Measurements from ENCODE around the gene PGAM5.
"Not testable (repeated sequence)": the region's sequence is repeated elsewhere in the genome, so short reads cannot be mapped to it uniquely, and the experiment has no call there.

PGAM5 gene

GRCh38 chr12:132685400-132685799 is 25.2 kb upstream of the PGAM5 start:
- no peak overlapping the region for H3K4me3 ChIP-seq (ENCODE audit: low read depth in 1 of 2, low read length in 1 of 2)
- H3K4me1 ChIP-seq (ENCODE audit: control insufficient read depth in 1 of 2, insufficient read depth in 1 of 2, low read depth in 1 of 2, low read length in 1 of 2), result peaks cover 11 to 14% of the 10 kb centered on the region in 2 experiments

GRCh38 chr12:132686825-132687210 is 23.8 kb upstream of the PGAM5 start:
- no peak for TF ChIP-seq CTCF (IDR thresholded peaks at IDR 0.05)
- H3K36me3 ChIP-seq, result no peaks in the 10 kb centered on the region
- H3K9me3 ChIP-seq, result no peaks in the 10 kb centered on the region
- peaks cover 9% of the 10 kb centered on the region for H3K27me3 ChIP-seq
- peaks cover 11 to 14% of the 10 kb centered on the region in 2 experiments for H3K4me1 ChIP-seq (ENCODE audit: control insufficient read depth in 1 of 2, insufficient read depth in 1 of 2, low read depth in 1 of 2, low read length in 1 of 2)
- peak overlapping the region; percentile 52 for H3K27ac ChIP-seq
- H3K4me3 ChIP-seq (ENCODE audit: low read depth in 1 of 2, low read length in 1 of 2), result peak overlapping the region; percentile 72 to 88

More at GRCh38 chr12:132685400-132685799, 25.2 kb upstream of the PGAM5 start:
- no peaks in the 10 kb centered on the region for H3K9me3 ChIP-seq
- no peak for TF ChIP-seq CTCF (IDR thresholded peaks at IDR 0.05)
- peaks cover 9% of the 10 kb centered on the region for H3K27me3 ChIP-seq
- H3K27ac ChIP-seq, result no peak overlapping the region
- no peaks in the 10 kb centered on the region for H3K36me3 ChIP-seq

- Histone ChIP-seq H3K36me3 (no peaks in the 10 kb centered on the region), H3K27ac (peak within 1 kb of the TSS; percentile 52), H3K9me3 (no peaks in the 10 kb centered on the region), H3K27me3 (peaks cover 9% of the 10 kb centered on the region), H3K4me1 (ENCODE audit: control insufficient read depth in 1 of 2, insufficient read depth in 1 of 2, low read depth in 1 of 2, low read length in 1 of 2) (peaks cover 11 to 14% of the 10 kb centered on the region in 2 experiments), H3K4me3 (ENCODE audit: low read depth in 1 of 2, low read length in 1 of 2) (peak within 1 kb of the TSS; percentile 72 to 88)
- TF ChIP-seq CTCF (IDR thresholded peaks at IDR 0.05), result no peak
Measured at GRCh38 chr12:132687211-132688164, 23.2 kb upstream of the PGAM5 start, which contains the start of the genes POLE and PXMP2. POLE (minus strand) TSS chr12:132687342; CDS start chr12:132687315, 27 bp downstream. PXMP2 (plus strand) TSS chr12:132687587; CDS start chr12:132687671, 84 bp downstream.

GRCh38 chr12:132689227-132689626 is 21.4 kb upstream of the PGAM5 start:
- Histone ChIP-seq H3K9me3 (no peaks in the 10 kb centered on the region), H3K27ac (no peak overlapping the region), H3K27me3 (peaks cover 9% of the 10 kb centered on the region), H3K36me3 (no peaks in the 10 kb centered on the region), H3K4me3 (ENCODE audit: low read depth in 1 of 2, low read length in 1 of 2) (no peak overlapping the region), H3K4me1 (ENCODE audit: control insufficient read depth in 1 of 2, insufficient read depth in 1 of 2, low read depth in 1 of 2, low read length in 1 of 2) (peaks cover 11 to 14% of the 10 kb centered on the region in 2 experiments)
- no peak for TF ChIP-seq CTCF (IDR thresholded peaks at IDR 0.05)

GRCh38 chr12:132690112-132690511 is 20.5 kb upstream of the PGAM5 start:
- Histone ChIP-seq H3K36me3 (no peaks in the 10 kb centered on the region), H3K4me3 (ENCODE audit: low read depth in 1 of 2, low read length in 1 of 2) (no peak overlapping the region), H3K9me3 (no peaks in the 10 kb centered on the region), H3K4me1 (ENCODE audit: control insufficient read depth in 1 of 2, insufficient read depth in 1 of 2, low read depth in 1 of 2, low read length in 1 of 2) (peaks cover 9 to 14% of the 10 kb centered on the region in 2 experiments), H3K27me3 (peaks cover 9% of the 10 kb centered on the region), H3K27ac (no peak overlapping the region)
- no peak for TF ChIP-seq CTCF (IDR thresholded peaks at IDR 0.05)

- not testable (repeated sequence) for H3K36me3 ChIP-seq; H3K27me3 ChIP-seq; H3K4me1 ChIP-seq (ENCODE audit: control insufficient read depth in 1 of 2, insufficient read depth in 1 of 2, low read depth in 1 of 2, low read length in 1 of 2); H3K4me3 ChIP-seq (ENCODE audit: low read depth in 1 of 2, low read length in 1 of 2); H3K27ac ChIP-seq; H3K9me3 ChIP-seq
Measured at GRCh38 chr12:132692030-132692429, 18.6 kb upstream of the PGAM5 start.

GRCh38 chr12:132694888-132695287 is 15.8 kb upstream of the PGAM5 start:
- H3K4me1 ChIP-seq (ENCODE audit: control insufficient read depth in 1 of 2, insufficient read depth in 1 of 2, low read depth in 1 of 2, low read length in 1 of 2); H3K27ac ChIP-seq; H3K9me3 ChIP-seq; H3K4me3 ChIP-seq (ENCODE audit: low read depth in 1 of 2, low read length in 1 of 2); H3K36me3 ChIP-seq; H3K27me3 ChIP-seq: not testable (repeated sequence)
